Measurements from ENCODE around the gene GIN1.

The GIN1 gene

DNA sequence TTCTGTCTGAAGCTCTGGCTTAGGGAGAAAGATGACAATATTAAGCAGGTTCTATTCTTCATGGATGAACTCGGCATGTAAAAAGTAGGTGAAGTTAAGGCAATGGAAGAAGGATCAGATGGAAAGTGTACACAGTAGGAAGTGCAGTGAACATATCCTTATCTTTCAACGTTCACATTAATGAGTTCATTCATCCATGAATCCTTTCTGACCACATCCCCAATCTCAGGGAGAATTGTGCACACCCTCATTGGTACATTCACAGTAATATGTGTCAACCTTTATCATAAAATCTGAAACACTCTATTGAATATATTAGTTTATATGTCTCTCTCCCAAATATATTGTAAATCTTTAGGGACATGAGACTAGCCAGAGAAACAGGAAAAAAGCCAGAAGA, 5.5 kb downstream of the GIN1 start:
- ChIA-PET CTCF (no interaction called here), POLR2A (ENCODE audit: low non-redundant PET) (no interaction called here)
- no peak overlapping the region for H3K27ac ChIP-seq
- TF ChIP-seq, protein P1, sequence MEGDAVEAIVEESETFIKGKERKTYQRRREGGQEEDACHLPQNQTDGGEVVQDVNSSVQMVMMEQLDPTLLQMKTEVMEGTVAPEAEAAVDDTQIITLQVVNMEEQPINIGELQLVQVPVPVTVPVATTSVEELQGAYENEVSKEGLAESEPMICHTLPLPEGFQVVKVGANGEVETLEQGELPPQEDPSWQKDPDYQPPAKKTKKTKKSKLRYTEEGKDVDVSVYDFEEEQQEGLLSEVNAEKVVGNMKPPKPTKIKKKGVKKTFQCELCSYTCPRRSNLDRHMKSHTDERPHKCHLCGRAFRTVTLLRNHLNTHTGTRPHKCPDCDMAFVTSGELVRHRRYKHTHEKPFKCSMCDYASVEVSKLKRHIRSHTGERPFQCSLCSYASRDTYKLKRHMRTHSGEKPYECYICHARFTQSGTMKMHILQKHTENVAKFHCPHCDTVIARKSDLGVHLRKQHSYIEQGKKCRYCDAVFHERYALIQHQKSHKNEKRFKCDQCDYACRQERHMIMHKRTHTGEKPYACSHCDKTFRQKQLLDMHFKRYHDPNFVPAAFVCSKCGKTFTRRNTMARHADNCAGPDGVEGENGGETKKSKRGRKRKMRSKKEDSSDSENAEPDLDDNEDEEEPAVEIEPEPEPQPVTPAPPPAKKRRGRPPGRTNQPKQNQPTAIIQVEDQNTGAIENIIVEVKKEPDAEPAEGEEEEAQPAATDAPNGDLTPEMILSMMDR (conservative IDR thresholded peaks at IDR 0.05; ENCODE audit: low read depth), result no peak
- DNase-seq (ENCODE audit: low spot score), result no peak

DNA sequence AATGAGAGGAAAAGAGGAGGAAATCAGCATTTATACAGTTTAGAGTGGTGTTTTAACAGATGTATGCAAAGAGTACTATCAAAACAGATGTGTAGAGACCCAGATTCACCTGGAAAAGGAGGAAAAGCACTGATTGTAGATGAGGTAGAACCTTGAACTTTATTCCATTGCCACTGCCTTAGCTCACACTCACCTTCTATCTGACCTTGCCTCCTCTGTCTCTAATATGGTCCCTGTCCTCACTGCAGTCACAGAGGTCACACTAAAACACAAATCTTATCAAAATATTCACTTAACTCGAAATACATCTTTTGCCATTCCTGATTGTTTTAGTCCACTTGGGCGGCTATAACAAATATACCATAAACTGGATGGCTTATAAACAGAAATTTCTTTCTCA, 7.0 kb downstream of the GIN1 start:
- TF ChIP-seq, protein P1 (conservative IDR thresholded peaks at IDR 0.05; ENCODE audit: low read depth), result no peak
- CTCF ChIA-PET, result no interaction called here
- POLR2A ChIA-PET (ENCODE audit: low non-redundant PET), result no interaction called here
- H3K27ac ChIP-seq, result no peak overlapping the region
- DNase-seq (ENCODE audit: low spot score), result no peak

DNA sequence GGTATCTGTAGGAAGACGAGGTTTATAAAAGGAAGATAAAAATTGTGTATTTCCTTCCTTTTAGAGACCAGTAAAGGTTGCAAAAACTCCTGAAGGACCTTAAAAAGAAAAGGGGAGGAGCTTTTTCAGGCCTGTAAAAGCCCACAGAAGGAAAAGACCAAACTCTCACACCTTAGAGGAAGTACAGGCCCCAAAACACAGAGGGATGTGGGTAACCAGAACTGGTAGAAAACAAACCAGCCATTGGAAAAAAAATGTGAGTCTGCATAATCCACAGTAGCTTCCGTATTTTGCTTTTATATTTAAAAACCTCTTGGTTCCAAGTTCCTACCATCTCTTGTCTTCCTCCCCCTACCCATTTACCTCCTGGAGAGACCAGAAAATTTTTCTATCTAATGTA, 8.5 kb downstream of the GIN1 start:
- ChIA-PET POLR2A (ENCODE audit: low non-redundant PET) (no interaction called here), CTCF (no interaction called here)
- H3K27ac ChIP-seq, result no peak overlapping the region
- no peak for DNase-seq (ENCODE audit: low spot score)
- TF ChIP-seq, protein P1 (conservative IDR thresholded peaks at IDR 0.05; ENCODE audit: low read depth), result no peak

DNA sequence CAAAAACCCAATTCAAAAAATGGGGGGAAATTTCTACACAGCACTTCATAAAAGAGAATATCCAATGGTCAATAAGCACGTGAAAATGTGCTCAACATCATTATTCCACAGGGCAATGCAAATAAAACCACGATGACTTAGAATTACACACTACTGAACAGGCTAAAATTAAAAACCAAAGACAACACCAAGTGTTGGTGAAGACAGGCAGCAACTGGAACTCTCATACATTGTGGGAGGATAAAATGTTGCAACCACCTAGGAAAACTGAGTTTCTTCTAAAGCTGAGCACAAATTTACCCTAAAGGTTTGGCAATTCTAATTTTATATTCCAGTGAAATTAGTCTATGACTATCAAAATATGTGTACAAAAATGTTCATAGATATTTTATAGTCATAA, 9.5 kb downstream of the GIN1 start:
- ChIA-PET POLR2A (ENCODE audit: low non-redundant PET) (no interaction called here), CTCF (no interaction called here)
- no peak for DNase-seq (ENCODE audit: low spot score)
- no peak overlapping the region for H3K27ac ChIP-seq
- TF ChIP-seq, protein P1 (conservative IDR thresholded peaks at IDR 0.05; ENCODE audit: low read depth), result no peak

DNA sequence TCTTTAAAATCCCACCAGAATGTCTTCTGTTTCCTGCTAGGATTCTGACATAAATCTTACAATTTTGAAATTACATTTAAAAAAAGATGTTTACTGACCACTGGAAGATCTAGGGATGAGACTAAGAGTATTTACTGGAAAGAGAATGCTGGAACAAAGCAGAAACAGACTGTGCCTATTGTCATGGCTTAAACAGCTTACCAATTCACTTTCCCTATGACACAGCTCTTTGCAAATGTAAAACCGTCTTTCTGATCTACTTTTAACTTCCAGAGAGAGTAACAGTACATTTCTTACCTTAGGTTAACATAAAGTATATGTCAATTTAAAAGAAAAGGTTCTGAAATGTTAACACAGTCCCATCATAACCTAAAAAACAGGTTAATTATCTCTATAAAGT, 10.7 kb downstream of the GIN1 start:
- CTCF ChIA-PET, result interaction anchor here (0.6 kb wide), 1 partner anchor 10 kb away, joined by 3 read pairs; no protein-coding TSS in a partner anchor
- POLR2A ChIA-PET (ENCODE audit: low non-redundant PET), result no interaction called here
- no peak overlapping the region for H3K27ac ChIP-seq
- no peak for DNase-seq (ENCODE audit: low spot score)
- TF ChIP-seq, protein P1 (conservative IDR thresholded peaks at IDR 0.05; ENCODE audit: low read depth), result no peak

DNA sequence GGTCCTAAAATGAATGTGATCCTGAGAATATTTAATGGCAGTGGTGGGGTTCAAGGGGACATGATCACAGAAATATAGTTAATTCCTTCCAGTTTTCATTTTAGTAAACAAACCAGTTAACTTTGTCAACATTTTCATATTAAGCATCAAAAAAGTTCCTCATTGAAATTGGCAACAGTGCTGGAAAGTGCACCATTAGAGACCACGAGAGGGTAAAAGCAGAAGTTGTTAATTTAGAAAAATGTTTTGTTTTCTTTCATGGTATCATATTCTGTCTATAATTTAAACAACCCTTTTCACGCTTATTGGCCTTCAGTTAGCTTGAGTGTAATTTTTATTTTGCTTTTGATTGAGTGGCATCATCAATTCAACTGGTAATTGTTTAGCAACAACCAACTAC, 11.9 kb downstream of the GIN1 start:
- TF ChIP-seq, protein P1 (conservative IDR thresholded peaks at IDR 0.05; ENCODE audit: low read depth), result no peak
- ChIA-PET POLR2A (ENCODE audit: low non-redundant PET) (no interaction called here), CTCF (no interaction called here)
- no peak for DNase-seq (ENCODE audit: low spot score)
- H3K27ac ChIP-seq, result no peak overlapping the region

DNA sequence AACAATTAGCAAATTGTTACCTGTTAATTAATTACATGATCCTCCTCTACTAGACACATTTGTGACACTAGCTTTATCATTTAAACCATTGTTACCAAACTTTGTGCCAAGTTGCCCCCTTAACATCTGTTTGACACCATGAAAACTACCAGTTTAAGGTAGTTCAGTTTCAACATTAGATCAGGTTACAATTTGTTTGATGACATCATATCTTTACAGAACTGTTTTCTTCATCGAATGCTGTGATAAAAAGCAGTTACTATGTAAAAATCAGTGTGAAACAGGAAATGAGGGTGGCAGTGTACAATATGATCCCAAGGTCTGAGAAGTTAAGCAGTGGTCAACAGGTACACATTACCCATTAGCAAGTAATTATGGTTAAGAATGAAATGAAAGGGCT, 17.7 kb downstream of the GIN1 start:
- TF ChIP-seq, protein P1 (conservative IDR thresholded peaks at IDR 0.05; ENCODE audit: low read depth), result no peak
- DNase-seq (ENCODE audit: low spot score), result no peak
- H3K27ac ChIP-seq, result no peak overlapping the region
- POLR2A ChIA-PET (ENCODE audit: low non-redundant PET), result no interaction called here
- CTCF ChIA-PET, result interaction anchor here (1.1 kb wide), 1 partner anchor 10 kb away, joined by 6 read pairs; no protein-coding TSS in a partner anchor
